GM13976 (cell line): Measurements from ENCODE around the gene C14orf39.

ENCODE experiments used
- DNase-seq: peaks from one replicate; pipeline ENCODE4 v3.0.0; 2012; ENCODE audit warnings: low spot score
- CTCF ChIP-seq: IDR thresholded peaks from 2 replicates; pipeline ENCODE4 v1.5.1; 2012; ENCODE audit warnings: borderline replicate concordance, mild to moderate bottlenecking; ENCODE audit not compliant: insufficient read depth; ENCODE audit errors: extremely low read depth, missing control alignments, control extremely low read depth
- in situ Hi-C: fragments of 300-500 bp; cut with MboI; formaldehyde crosslinking; loops from one replicate; pipeline ENCODE4 v1.12.0; 2022; ENCODE audit warnings: low sequenced_read_pairs, mixed read lengths, inconsistent platforms; ENCODE audit not compliant: unreplicated experiment

The C14orf39 gene

DNA sequence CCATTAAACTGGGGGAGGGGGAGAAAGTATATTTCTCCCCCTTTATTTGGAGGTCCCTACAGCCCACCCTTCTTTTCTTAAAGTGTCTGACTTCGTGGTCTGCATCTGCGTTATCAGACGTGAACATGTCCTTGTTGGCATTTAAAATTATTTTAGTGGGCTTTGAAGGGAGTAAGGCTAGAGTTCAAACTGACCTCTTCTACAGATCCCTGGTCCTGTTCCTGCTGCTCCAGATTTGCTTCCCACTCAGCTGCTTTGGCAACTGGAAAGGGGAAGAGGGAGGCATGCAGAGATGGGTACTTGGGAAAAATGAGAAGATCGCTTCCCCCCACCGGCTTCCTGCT lies 22.5 kb upstream of the C14orf39 start:
- DNase-seq = peak; percentile 22
- TF ChIP-seq CTCF = no peak
- in situ Hi-C loops = no loop called here

GRCh38 chr14:60506985-60507829 lies 21.3 kb upstream of the C14orf39 start:
- TF ChIP-seq CTCF = no peak
- in situ Hi-C loops = no loop called here
- no peak for DNase-seq

- in situ Hi-C loops = no loop called here
- DNase-seq = no peak
- no peak for TF ChIP-seq CTCF
Measured at GRCh38 chr14:60506462-60506984, 20.7 kb upstream of the C14orf39 start.

GRCh38 chr14:60506010-60506409 lies 20.1 kb upstream of the C14orf39 start:
- in situ Hi-C loops = no loop called here
- no peak for TF ChIP-seq CTCF
- DNase-seq = no peak

- in situ Hi-C loops = no loop called here
- TF ChIP-seq CTCF = no peak
- no peak for DNase-seq
Measured at GRCh38 chr14:60505448-60505847, 19.6 kb upstream of the C14orf39 start.

- no peak for DNase-seq
- no peak for TF ChIP-seq CTCF
- in situ Hi-C loops = no loop called here
Measured at GRCh38 chr14:60502541-60502940, 16.7 kb upstream of the C14orf39 start.
